Liver (tissue), 9 donors: ENCODE data around the gene TRIM26. TPM values are rescaled to one million over a fixed set of nuclear protein-coding genes. Genes with fewer than 3 reads are reported as not detected.
"Not testable (repeated sequence)": the region's sequence is repeated elsewhere in the genome, so short reads cannot be mapped to it uniquely, and the experiment has no call there.

Source experiments
- DNase-seq: peaks from one replicate; pipeline ENCODE4 v3.0.0-alpha.2; 2017; ENCODE audit warnings: low spot score
- H3K27ac ChIP-seq, 2 donors: one replicate each; pipeline ENCODE4 v1.7.0; 2013; ENCODE audit warnings: inconsistent platforms in 2 of 2, low read length in 2 of 2, control low read depth in 1 of 2, low read depth in 1 of 2, mild to moderate bottlenecking in 1 of 2
- H3K27me3 ChIP-seq, 4 donors: one replicate each; pipeline versions ENCODE4 v1.6.1 to v1.7.0; 2013; ENCODE audit warnings: low read length in 3 of 4, inconsistent platforms in 1 of 4, mild to moderate bottlenecking in 1 of 4, moderate library complexity in 1 of 4; ENCODE audit not compliant: control insufficient read depth in 4 of 4, insufficient read depth in 4 of 4
- H3K36me3 ChIP-seq, 4 donors: one replicate each; pipeline versions ENCODE4 v1.6.1 to v1.7.0; 2013; ENCODE audit warnings: low read length in 3 of 4, mild to moderate bottlenecking in 3 of 4, low read depth in 1 of 4, moderate library complexity in 1 of 4; ENCODE audit not compliant: control insufficient read depth in 4 of 4, insufficient read depth in 3 of 4
- H3K4me1 ChIP-seq, 4 donors: one replicate each; pipeline versions ENCODE4 v1.6.1 to v1.7.0; 2013; ENCODE audit warnings: low read length in 3 of 4, mild to moderate bottlenecking in 3 of 4, moderate library complexity in 1 of 4; ENCODE audit not compliant: control insufficient read depth in 4 of 4, insufficient read depth in 4 of 4
- H3K4me3 ChIP-seq, 3 donors: one replicate each; pipeline versions ENCODE4 v1.6.1 to v1.7.0; 2013; ENCODE audit warnings: low read length in 3 of 3, control low read depth in 1 of 3, low read depth in 1 of 3, mild to moderate bottlenecking in 1 of 3
- H3K9ac ChIP-seq, 2 donors: one replicate each; pipeline ENCODE4 v1.7.0; 2013; ENCODE audit warnings: low read length in 2 of 2, mild to moderate bottlenecking in 2 of 2, moderate library complexity in 2 of 2, control low read depth in 1 of 2, low read depth in 1 of 2
- H3K9me3 ChIP-seq, 4 donors: one replicate each; pipeline versions ENCODE4 v1.6.1 to v1.7.0; 2013; ENCODE audit warnings: low read length in 3 of 4; ENCODE audit not compliant: control insufficient read depth in 4 of 4
- EGR1 ChIP-seq, 2 donors: IDR thresholded peaks; 2 replicates each; pipeline ENCODE4 v1.6.1; 2016 to 2018; ENCODE audit warnings: antibody characterized with exemption in 2 of 2, low read depth in 2 of 2
- FOXA1 ChIP-seq: IDR thresholded peaks from 2 replicates; pipeline ENCODE4 v1.6.1; 2016; ENCODE audit warnings: antibody characterized with exemption
- FOXA2 ChIP-seq: IDR thresholded peaks from 2 replicates; pipeline ENCODE4 v1.6.1; 2016; ENCODE audit warnings: antibody characterized with exemption
- GABPA ChIP-seq, 2 donors: IDR thresholded peaks in 1 of 2; conservative IDR thresholded peaks in 1 of 2; 2 replicates each; pipeline ENCODE4 v1.6.1; 2016; ENCODE audit warnings: antibody characterized with exemption in 2 of 2, mild to moderate bottlenecking in 1 of 2, moderate library complexity in 1 of 2
- HNF4A ChIP-seq, 2 donors: conservative IDR thresholded peaks; 2 replicates each; pipeline ENCODE4 v1.6.1; 2016; ENCODE audit warnings: antibody characterized with exemption in 2 of 2, mild to moderate bottlenecking in 2 of 2
- HNF4G ChIP-seq: IDR thresholded peaks from 2 replicates; pipeline ENCODE4 v1.6.1; 2016; ENCODE audit warnings: antibody characterized with exemption
- NR2F2 ChIP-seq: IDR thresholded peaks from 2 replicates; pipeline ENCODE4 v1.6.1; 2016; ENCODE audit warnings: antibody characterized with exemption
- RAD21 ChIP-seq, 2 donors: IDR thresholded peaks; 2 replicates each; pipeline ENCODE4 v1.6.1; 2016; ENCODE audit warnings: antibody characterized with exemption in 2 of 2, mild to moderate bottlenecking in 2 of 2
- RXRA ChIP-seq, 2 donors: IDR thresholded peaks; 2 replicates each; pipeline ENCODE4 v1.6.1; 2017 to 2018; ENCODE audit warnings: antibody characterized with exemption in 2 of 2, mild to moderate bottlenecking in 1 of 2
- SP1 ChIP-seq: IDR thresholded peaks from 2 replicates; pipeline ENCODE4 v1.6.1; 2018; ENCODE audit warnings: antibody characterized with exemption, mild to moderate bottlenecking
- TAF1 ChIP-seq: conservative IDR thresholded peaks from 2 replicates; pipeline ENCODE4 v1.6.1; 2016; ENCODE audit warnings: antibody characterized with exemption, mild to moderate bottlenecking
- YY1 ChIP-seq: IDR thresholded peaks from 2 replicates; pipeline ENCODE4 v1.6.1; 2016; ENCODE audit warnings: antibody characterized with exemption, mild to moderate bottlenecking
- WGBS: extraction: QIAGEN DNeasy Blood & Tissue Kit; methylation state at CpG from one replicate; pipeline ENCODE4 v1.1.7; 2013; 5-methylcytosine and 5-hydroxymethylcytosine counted together
- polyA plus RNA-seq, 2 donors: library from polyadenylated mRNA; stranded (reverse) in 1 of 2; unstranded in 1 of 2; fragments of 200-250 nt in 1 of 2; fragments of >200 nt in 1 of 2; fragmentation: Nextera tagmentation in 1 of 2; extraction: Ambion mirVana in 1 of 2; gene quantifications; one replicate each; pipeline versions ENCODE4 v1.2.1 to v1.2.3, GENCODE V29; 2013 to 2015
- total RNA-seq, 2 donors: library from RNA; depleted of rRNA; stranded (reverse); fragments of >200 nt; gene quantifications; one replicate each; pipeline ENCODE4 v1.2.3, GENCODE V29; 2014
- TF ChIP-seq, protein P1 (sequence below): IDR thresholded peaks from 2 replicates; pipeline ENCODE4 v1.6.1; 2016; ENCODE audit warnings: antibody characterized with exemption
- TF ChIP-seq, protein P2 (sequence below): IDR thresholded peaks from 2 replicates; pipeline ENCODE4 v1.6.1; 2016; ENCODE audit warnings: antibody characterized with exemption, mild to moderate bottlenecking
- TF ChIP-seq, protein P3 (sequence below): IDR thresholded peaks from 2 replicates; pipeline ENCODE4 v1.6.1; 2016; ENCODE audit warnings: antibody characterized with exemption
- TF ChIP-seq, protein P4 (sequence below): IDR thresholded peaks from 2 replicates; pipeline ENCODE4 v1.6.1; 2016; ENCODE audit warnings: antibody characterized with exemption
- donor health status: healthy.
- donor health status: healthy.
- donor health status: healthy.
- donor health status: healthy.
- donor health status: healthy.

Gene TRIM26
- total and polyA plus RNA-seq, 4 donors = 14.9 to 50.1 (median 23.9) TPM

DNA sequence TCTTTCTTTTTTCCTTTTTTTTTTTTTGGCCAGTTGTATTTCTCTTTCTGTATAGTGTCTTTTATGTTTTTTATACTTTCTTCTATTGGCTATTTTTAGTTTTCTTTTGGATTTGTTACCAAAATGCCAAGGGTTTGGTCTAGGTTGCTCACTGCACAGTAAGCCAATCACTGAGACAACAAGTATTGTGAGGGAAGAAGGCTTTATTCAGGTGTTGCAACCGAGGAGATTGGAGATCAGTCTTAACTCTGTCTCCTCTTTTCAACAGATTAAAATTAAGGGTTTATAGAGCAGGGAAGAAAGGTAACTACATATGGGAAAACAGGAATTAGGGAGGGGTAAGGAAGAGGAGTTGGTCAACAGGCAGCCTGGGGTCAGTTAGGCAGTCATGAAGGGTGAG lies 10.1 kb upstream of the TRIM26 start:
- no peak overlapping the region for H3K4me3 ChIP-seq
- TF ChIP-seq, protein P1, sequence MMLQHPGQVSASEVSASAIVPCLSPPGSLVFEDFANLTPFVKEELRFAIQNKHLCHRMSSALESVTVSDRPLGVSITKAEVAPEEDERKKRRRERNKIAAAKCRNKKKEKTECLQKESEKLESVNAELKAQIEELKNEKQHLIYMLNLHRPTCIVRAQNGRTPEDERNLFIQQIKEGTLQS = no peak
- no peak for TF ChIP-seq HNF4A (conservative IDR thresholded peaks at IDR 0.05)
- TF ChIP-seq, protein P2, sequence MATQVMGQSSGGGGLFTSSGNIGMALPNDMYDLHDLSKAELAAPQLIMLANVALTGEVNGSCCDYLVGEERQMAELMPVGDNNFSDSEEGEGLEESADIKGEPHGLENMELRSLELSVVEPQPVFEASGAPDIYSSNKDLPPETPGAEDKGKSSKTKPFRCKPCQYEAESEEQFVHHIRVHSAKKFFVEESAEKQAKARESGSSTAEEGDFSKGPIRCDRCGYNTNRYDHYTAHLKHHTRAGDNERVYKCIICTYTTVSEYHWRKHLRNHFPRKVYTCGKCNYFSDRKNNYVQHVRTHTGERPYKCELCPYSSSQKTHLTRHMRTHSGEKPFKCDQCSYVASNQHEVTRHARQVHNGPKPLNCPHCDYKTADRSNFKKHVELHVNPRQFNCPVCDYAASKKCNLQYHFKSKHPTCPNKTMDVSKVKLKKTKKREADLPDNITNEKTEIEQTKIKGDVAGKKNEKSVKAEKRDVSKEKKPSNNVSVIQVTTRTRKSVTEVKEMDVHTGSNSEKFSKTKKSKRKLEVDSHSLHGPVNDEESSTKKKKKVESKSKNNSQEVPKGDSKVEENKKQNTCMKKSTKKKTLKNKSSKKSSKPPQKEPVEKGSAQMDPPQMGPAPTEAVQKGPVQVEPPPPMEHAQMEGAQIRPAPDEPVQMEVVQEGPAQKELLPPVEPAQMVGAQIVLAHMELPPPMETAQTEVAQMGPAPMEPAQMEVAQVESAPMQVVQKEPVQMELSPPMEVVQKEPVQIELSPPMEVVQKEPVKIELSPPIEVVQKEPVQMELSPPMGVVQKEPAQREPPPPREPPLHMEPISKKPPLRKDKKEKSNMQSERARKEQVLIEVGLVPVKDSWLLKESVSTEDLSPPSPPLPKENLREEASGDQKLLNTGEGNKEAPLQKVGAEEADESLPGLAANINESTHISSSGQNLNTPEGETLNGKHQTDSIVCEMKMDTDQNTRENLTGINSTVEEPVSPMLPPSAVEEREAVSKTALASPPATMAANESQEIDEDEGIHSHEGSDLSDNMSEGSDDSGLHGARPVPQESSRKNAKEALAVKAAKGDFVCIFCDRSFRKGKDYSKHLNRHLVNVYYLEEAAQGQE = no peak
- TF ChIP-seq TAF1 = no peak
- TF ChIP-seq SP1 = no peak
- no peak for TF ChIP-seq NR2F2
- no peak for TF ChIP-seq GABPA (IDR thresholded peaks at IDR 0.05 in 1 of 2, conservative IDR thresholded peaks at IDR 0.05 in 1 of 2)
- TF ChIP-seq YY1 = no peak
- TF ChIP-seq RXRA (IDR thresholded peaks at IDR 0.05) = no peak
- TF ChIP-seq, protein P3, sequence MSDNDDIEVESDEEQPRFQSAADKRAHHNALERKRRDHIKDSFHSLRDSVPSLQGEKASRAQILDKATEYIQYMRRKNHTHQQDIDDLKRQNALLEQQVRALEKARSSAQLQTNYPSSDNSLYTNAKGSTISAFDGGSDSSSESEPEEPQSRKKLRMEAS = no peak
- H3K27me3 ChIP-seq = no peaks in the 10 kb centered on the region
- H3K9ac ChIP-seq = no peak overlapping the region
- no peaks in the 10 kb centered on the region for H3K36me3 ChIP-seq
- no peak overlapping the region for H3K27ac ChIP-seq
- 89% methylated on average over 1 of the region's 1 CpG for WGBS
- H3K4me1 ChIP-seq = peaks cover 0 to 6% (median 2%) of the 10 kb centered on the region in 4 donors
- no peaks in the 10 kb centered on the region for H3K9me3 ChIP-seq
- no peak for DNase-seq

DNA sequence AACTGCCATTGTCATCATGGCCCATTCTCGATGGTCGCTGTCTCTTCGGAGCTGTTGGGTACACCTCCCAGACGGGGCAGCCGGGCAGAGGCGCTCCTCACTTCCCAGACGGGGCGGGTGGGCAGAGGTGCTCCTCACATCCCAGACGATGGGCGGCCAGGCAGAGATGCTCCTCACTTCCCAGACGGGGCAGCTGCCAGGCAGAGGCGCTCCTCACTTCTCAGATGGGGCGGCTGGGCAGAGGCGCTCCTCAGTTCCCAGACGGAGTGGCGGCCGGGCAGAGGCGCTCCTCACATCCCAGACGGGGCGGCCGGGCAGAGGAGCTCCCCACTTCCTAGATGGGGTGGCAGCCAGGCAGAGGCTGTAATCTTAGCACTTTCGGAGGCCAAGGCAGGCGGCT lies 8.8 kb upstream of the TRIM26 start:
- H3K27me3 ChIP-seq, H3K36me3 ChIP-seq, H3K9me3 ChIP-seq, H3K9ac ChIP-seq, H3K4me3 ChIP-seq, H3K4me1 ChIP-seq, H3K27ac ChIP-seq, DNase-seq: not testable (repeated sequence)
- WGBS = 98% methylated on average over 23 of the region's 23 CpGs

DNA sequence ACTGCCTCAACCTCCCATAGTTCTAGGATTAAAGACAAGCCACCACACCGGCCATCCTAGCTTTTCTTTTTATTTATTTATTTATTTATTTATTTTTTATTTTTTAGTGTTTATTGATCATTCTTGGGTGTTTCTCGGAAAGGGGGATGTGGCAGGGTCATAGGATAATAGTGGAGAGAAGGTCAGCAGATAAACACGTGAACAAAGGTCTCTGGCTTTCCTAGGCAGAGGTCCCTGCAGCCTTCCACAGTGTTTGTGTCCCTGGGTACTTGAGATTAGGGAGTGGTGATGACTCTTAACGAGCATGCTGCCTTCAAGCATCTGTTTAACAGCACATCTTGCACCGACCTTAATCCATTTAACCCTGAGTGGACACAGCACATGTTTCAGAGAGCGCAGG lies 8.2 kb upstream of the TRIM26 start:
- not testable (repeated sequence) for H3K9me3 ChIP-seq, H3K27ac ChIP-seq, H3K4me3 ChIP-seq, H3K27me3 ChIP-seq, H3K4me1 ChIP-seq, DNase-seq, H3K9ac ChIP-seq, H3K36me3 ChIP-seq
- 46% methylated on average over 6 of the region's 6 CpGs for whole genome bisulfite sequencing

DNA sequence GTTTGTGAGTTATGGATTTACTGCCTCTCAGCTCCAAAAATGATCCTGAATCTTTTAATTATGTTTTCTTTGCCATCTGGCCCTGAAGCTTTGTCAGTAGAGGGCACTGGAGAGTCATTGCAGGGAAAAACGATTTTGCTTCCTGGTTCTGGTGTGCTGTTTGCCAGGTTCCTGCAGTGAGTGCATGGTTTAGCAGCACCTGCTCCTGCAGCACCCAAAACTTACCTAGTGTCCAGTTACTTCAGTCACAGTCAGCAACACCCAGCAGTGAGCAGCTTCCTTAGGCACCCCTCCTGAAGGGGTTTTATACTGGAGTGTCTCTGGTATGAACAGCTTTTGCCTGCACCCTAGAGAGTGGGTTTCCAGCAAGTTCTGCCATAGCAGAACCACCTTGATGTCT lies 6.0 kb upstream of the TRIM26 start:
- no peak for DNase-seq
- H3K9ac ChIP-seq = no peak overlapping the region
- no peaks in the 10 kb centered on the region for H3K27me3 ChIP-seq
- H3K9me3 ChIP-seq = no peaks in the 10 kb centered on the region
- H3K27ac ChIP-seq = no peak overlapping the region
- H3K4me1 ChIP-seq = peaks cover 0 to 11% (median 4%) of the 10 kb centered on the region in 4 donors
- H3K36me3 ChIP-seq = no peaks in the 10 kb centered on the region
- WGBS = 0% methylated on average over 1 of the region's 1 CpG
- H3K4me3 ChIP-seq = no peak overlapping the region
- TF ChIP-seq NR2F2 (no peak), YY1 (no peak), HNF4G (no peak), SP1 (no peak), FOXA1 (no peak), RAD21 (IDR thresholded peaks at IDR 0.05) (peak; percentile 87 to 93), FOXA2 (no peak), EGR1 (IDR thresholded peaks at IDR 0.05; ENCODE audit: low read depth in 2 of 2) (no peak), TAF1 (no peak), RXRA (IDR thresholded peaks at IDR 0.05) (peak in 1 of 2 donors; percentile 12)
- TF ChIP-seq, protein P4, sequence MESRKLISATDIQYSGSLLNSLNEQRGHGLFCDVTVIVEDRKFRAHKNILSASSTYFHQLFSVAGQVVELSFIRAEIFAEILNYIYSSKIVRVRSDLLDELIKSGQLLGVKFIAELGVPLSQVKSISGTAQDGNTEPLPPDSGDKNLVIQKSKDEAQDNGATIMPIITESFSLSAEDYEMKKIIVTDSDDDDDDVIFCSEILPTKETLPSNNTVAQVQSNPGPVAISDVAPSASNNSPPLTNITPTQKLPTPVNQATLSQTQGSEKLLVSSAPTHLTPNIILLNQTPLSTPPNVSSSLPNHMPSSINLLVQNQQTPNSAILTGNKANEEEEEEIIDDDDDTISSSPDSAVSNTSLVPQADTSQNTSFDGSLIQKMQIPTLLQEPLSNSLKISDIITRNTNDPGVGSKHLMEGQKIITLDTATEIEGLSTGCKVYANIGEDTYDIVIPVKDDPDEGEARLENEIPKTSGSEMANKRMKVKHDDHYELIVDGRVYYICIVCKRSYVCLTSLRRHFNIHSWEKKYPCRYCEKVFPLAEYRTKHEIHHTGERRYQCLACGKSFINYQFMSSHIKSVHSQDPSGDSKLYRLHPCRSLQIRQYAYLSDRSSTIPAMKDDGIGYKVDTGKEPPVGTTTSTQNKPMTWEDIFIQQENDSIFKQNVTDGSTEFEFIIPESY = no peak
- TF ChIP-seq, protein P3 = no peak
- TF ChIP-seq, protein P1 = no peak
